Esophagus squamous epithelium (tissue), 4 donors: ENCODE results near the gene TRIM27.

ENCODE experiments used
- CTCF ChIP-seq, 6 experiments: fragments of 450-650 bp in 4 of 6; fragments of 200-600 bp in 2 of 6; sonication (generic) in 2 of 6; IDR thresholded peaks; one replicate each; pipeline ENCODE4 v1.5.1; 2016 to 2019; ENCODE audit warnings: antibody characterized with exemption in 6 of 6, mild to moderate bottlenecking in 4 of 6, moderate library complexity in 4 of 6
- POLR2A ChIP-seq, 4 donors: fragments of 450-650 bp; IDR thresholded peaks; one replicate each; pipeline ENCODE4 v1.6.1; 2017; ENCODE audit warnings: antibody characterized with exemption in 4 of 4, mild to moderate bottlenecking in 4 of 4, moderate library complexity in 3 of 4

GRCh38 chr6:28943557-28944411 lies 20.0 kb upstream of the TRIM27 start:
- TF ChIP-seq POLR2A (IDR thresholded peaks at IDR 0.05) (no peak), CTCF (IDR thresholded peaks at IDR 0.05) (no peak)
